Subcutaneous adipose tissue (tissue), 4 donors: Measurements from ENCODE around the gene EPB42. TPM values are rescaled to one million over a fixed set of nuclear protein-coding genes. Genes with fewer than 3 reads are reported as not detected.

Experiments used
- total RNA-seq, 4 donors: library from RNA; depleted of rRNA; stranded (reverse); fragments of >200 nt; gene quantifications; one replicate each; pipeline ENCODE4 v1.1.0, GENCODE V29; 2016
- TF ChIP-seq, protein P1 (sequence below): fragments of 450-650 bp; IDR thresholded peaks from one replicate; pipeline ENCODE4 v1.5.1; 2016; ENCODE audit warnings: low read depth, mild to moderate bottlenecking, control low read depth, antibody characterized with exemption, moderate library complexity

The EPB42 gene
- total RNA-seq, 4 donors from 2014 or later: 1.5 to 11.1 (median 2.2) TPM

DNA sequence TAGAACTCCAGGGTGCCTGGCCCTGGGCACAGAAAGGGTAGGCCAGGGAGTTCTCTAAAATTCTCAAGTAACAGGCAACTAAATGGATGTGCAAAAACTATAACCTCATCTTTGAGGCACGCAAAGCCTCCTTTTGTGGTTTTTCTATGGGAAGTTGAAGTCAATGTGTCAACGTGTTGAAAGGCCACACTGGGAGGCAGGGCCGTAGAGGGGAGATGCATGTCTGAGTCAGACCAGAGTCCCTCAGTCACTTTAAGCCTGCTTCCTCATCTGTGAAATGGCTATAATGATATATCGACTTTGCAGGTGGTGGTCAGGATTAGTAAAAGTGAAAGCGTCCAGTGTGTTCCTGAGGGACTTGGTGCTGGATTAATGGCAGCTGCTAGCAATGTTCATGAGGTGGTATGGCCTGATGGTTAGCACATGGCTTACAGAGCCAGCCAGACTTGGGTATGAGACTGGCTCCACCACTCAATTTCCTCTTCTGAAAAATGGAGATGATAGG, 28.9 kb upstream of the EPB42 start:
- TF ChIP-seq, protein P1, sequence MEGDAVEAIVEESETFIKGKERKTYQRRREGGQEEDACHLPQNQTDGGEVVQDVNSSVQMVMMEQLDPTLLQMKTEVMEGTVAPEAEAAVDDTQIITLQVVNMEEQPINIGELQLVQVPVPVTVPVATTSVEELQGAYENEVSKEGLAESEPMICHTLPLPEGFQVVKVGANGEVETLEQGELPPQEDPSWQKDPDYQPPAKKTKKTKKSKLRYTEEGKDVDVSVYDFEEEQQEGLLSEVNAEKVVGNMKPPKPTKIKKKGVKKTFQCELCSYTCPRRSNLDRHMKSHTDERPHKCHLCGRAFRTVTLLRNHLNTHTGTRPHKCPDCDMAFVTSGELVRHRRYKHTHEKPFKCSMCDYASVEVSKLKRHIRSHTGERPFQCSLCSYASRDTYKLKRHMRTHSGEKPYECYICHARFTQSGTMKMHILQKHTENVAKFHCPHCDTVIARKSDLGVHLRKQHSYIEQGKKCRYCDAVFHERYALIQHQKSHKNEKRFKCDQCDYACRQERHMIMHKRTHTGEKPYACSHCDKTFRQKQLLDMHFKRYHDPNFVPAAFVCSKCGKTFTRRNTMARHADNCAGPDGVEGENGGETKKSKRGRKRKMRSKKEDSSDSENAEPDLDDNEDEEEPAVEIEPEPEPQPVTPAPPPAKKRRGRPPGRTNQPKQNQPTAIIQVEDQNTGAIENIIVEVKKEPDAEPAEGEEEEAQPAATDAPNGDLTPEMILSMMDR: no peak

DNA sequence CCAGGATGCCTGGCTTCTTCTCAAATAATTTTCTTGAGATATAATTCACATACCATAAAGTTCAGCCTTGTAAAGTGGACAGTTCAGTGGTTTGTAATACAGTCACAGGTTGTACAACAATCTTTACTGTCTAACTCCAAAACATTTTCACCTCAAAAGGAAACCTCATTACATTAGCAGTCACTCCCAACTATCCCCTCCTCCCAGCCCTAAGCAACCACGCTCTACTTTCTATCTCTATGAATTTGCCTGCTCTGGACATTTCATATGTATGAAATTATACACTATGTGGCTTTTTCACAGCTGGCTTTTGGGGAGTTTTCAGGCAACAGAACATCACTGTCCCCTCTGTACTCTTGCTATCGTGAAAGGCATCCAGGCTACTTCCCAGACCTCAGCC, 28.4 kb upstream of the EPB42 start:
- TF ChIP-seq, protein P1: no peak

DNA sequence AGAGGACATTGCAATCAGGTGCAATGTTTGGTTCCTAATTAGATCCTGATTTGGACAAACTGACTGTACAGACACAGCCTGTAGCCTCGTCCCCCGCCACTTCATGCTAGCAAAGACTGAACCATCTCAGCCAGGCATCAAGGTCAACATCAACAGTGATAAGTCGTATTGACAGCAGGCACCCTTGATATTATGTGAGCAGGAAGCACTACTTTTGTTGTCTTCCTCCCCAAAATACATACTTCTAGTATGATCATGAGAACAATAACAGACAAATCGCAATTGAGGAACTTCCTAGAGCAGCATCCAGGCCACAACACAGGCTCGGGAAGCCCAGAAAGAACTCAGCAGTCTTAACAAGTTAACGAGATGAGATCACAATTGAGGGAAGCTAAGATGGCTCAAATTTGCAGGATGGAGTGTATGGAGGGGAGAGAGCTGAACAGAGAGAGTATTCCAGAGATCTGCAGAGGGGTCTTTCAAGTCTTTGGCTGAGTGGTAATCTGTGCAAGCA, 25.5 kb upstream of the EPB42 start:
- TF ChIP-seq, protein P1: no peak

DNA sequence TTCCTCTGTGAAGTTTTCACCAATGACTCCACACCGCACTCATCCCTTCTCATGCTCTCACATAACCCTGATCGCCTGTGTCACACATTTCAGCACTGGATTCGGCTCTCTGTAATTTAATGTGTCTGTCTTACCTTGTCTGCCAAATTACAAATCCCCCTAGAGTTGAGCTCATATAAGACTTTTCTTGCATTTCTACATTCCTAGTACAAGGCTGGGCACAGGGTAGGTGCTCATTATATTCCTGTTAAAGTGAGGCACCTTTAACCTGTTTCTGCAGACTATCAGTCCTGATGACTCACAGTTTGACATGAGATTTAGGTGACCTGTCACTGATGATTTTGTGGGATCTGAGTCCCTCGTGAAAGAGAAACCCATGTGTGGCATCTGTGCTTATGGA, 23.3 kb upstream of the EPB42 start:
- TF ChIP-seq, protein P1: no peak

DNA sequence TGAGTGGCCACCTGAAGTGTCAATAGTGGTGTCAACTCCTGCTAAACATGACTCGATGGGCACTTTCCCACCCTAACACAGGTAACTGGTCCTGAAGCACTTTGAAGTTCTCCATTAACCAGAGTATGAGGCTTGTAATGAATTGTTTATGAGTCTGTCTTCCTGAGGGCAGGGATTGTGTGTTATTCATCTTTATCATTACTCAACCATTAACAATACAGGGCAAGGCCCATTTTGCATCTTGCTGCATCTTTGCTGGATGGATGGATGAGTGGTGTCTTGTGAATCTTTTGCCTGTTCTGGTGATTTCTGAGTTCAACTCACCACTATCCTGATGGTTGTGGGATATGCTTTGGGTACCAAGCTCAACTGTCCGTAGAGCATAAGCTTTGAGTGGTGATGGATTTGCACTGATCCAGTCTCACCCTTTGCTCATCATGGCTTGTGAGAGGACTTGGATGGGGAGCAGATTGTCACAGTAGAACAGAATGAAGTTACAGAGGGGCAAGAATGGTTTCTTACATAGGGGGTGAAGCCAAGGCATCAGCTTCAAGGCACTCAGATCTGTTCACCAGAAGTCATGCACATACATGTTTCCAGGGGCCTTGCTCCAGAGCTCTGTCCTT, 22.3 kb upstream of the EPB42 start:
- TF ChIP-seq, protein P1: no peak

DNA sequence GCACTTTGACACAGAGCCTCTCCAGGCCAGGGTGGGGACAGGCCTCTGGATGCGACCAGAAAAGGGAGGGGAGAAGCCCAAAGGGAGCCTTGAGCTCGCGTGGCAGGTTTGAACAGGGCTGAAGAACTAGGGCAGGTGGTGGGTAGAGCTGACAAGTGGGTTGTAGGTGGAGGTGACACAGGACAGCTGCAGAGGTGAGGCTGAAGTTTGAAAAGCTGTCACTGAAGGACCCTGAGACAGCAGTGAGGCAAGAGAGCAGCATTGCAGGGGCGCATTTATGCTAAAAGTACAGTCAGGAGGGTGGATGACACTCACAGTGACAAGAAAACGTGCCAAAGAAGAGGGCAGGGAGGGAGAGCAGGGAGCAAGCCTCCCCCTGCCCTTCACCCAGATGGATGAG, 21.8 kb upstream of the EPB42 start:
- TF ChIP-seq, protein P1: no peak

DNA sequence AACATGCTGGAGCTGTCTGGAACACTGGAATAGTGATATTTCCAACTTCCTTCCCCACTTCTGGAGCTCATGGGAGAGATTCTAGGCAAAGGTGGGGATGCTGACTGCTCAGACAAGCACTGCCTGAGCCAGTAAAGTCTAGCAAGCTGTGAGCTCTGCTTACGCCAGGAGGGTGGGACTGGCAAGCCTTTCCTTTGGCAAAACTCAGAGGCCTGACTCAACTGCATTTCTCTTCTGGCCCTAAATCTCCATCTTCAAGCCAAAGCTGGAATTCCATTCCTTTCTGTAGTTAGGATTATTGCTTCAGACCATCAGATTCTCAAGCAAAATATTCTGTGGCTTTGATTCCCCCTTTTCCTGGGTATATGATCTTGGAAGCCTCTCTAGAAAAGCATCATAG, 20.3 kb upstream of the EPB42 start:
- TF ChIP-seq, protein P1: no peak
